Activated CD4-positive, alpha-beta T cell treated with anti-CD3 and anti-CD28 coated beads for 36 hours (primary cell): Measurements from ENCODE around the gene GNG2. TPM values are rescaled to one million over a fixed set of nuclear protein-coding genes. Genes with fewer than 3 reads are reported as not detected.

Experiments used
- ATAC-seq: fragments of 200-7000 bp; cut with Tn5 transposase; one replicate; pipeline ENCODE4 v1.10.0; 2021; ENCODE audit warnings: mild to moderate bottlenecking, moderate library complexity
- CTCF ChIA-PET: fragments of 350-600 bp; sonication (Branson Sonifier 250); formaldehyde crosslinking; loops from one replicate; lab custom pipeline; 2021; ENCODE audit warnings: antibody characterized with exemption; lab: Charles Lee
- POLR2A ChIA-PET: fragments of 350-600 bp; sonication (Branson Sonifier 250); formaldehyde crosslinking; loops from one replicate; lab custom pipeline; 2021; ENCODE audit warnings: antibody characterized with exemption, inconsistent platforms; lab: Charles Lee
- DNase-seq: peaks from one replicate; pipeline ENCODE4 v3.0.0-alpha.2; 2020
- H3K27ac Mint-ChIP-seq: one replicate; pipeline ENCODE4 v1.8.0; 2021; ENCODE audit warnings: mixed read lengths
- H3K27me3 Mint-ChIP-seq: one replicate; pipeline ENCODE4 v1.8.0; 2021; ENCODE audit warnings: mixed read lengths
- H3K36me3 Mint-ChIP-seq: one replicate; pipeline ENCODE4 v1.8.0; 2021; ENCODE audit warnings: low read depth, mixed read lengths
- H3K4me1 Mint-ChIP-seq: one replicate; pipeline ENCODE4 v1.8.0; 2021; ENCODE audit warnings: mixed read lengths
- H3K4me3 Mint-ChIP-seq: one replicate; pipeline ENCODE4 v1.8.0; 2021; ENCODE audit warnings: mild to moderate bottlenecking, moderate library complexity, mixed read lengths
- H3K9me3 Mint-ChIP-seq: one replicate; pipeline ENCODE4 v1.8.0; 2021; ENCODE audit warnings: low read depth, mixed read lengths
- intact Hi-C, 2 experiments: fragments of 100-400 bp; cut with DNase I in 1 of 2; cut with micrococcal nuclease in 1 of 2; formaldehyde crosslinking; loops; one replicate each; pipeline versions ENCODE4 v1.14.2 to v1.15.1; 2022 to 2024; cut with DNase I, micrococcal nuclease
- total RNA-seq, 2 experiments: library from RNA; stranded (reverse); gene quantifications; one replicate each; pipeline ENCODE4 v1.2.3, GENCODE V29; 2021

GNG2 gene
- total RNA-seq, 2 experiments from 2014 or later, result 133 to 136 TPM

- ChIA-PET CTCF (interaction anchor here (1.6 kb wide), 1 partner anchor 9 kb away, joined by 3 read pairs; no protein-coding TSS in a partner anchor), POLR2A (interaction anchor here (0.7 to 1.1 kb wide), 2 partner anchors 8 to 360 kb away, joined by 3 read pairs; no protein-coding TSS in a partner anchor)
- intact Hi-C loops, result no loop called here
- ATAC-seq, result no peak
- peak overlapping the region; percentile 74 for H3K27ac Mint-ChIP-seq
- no peaks in the 10 kb centered on the region for H3K27me3 Mint-ChIP-seq
- no peak for DNase-seq
- no peaks in the 10 kb centered on the region for H3K9me3 Mint-ChIP-seq
- no peak overlapping the region for H3K4me3 Mint-ChIP-seq
- peaks cover 30% of the 10 kb centered on the region for H3K36me3 Mint-ChIP-seq
- H3K4me1 Mint-ChIP-seq, result peaks cover 63% of the 10 kb centered on the region
Measured at GRCh38 chr14:51914310-51914709, 53.9 kb downstream of the GNG2 start.

GRCh38 chr14:51917193-51917592 is 56.8 kb downstream of the GNG2 start:
- CTCF ChIA-PET, result interaction anchor here (0.7 kb wide), 1 partner anchor 1038 kb away, joined by 4 read pairs; no protein-coding TSS in a partner anchor
- POLR2A ChIA-PET, result no interaction called here
- H3K4me1 Mint-ChIP-seq, result peaks cover 61% of the 10 kb centered on the region
- H3K27ac Mint-ChIP-seq, result no peak overlapping the region
- H3K9me3 Mint-ChIP-seq, result no peaks in the 10 kb centered on the region
- no peaks in the 10 kb centered on the region for H3K27me3 Mint-ChIP-seq
- DNase-seq, result no peak
- H3K4me3 Mint-ChIP-seq, result no peak overlapping the region
- peaks cover 31% of the 10 kb centered on the region for H3K36me3 Mint-ChIP-seq
- ATAC-seq, result no peak
- intact Hi-C loops, result no loop called here

- no peak overlapping the region for H3K4me3 Mint-ChIP-seq
- H3K36me3 Mint-ChIP-seq, result peaks cover 24% of the 10 kb centered on the region
- DNase-seq, result no peak
- H3K4me1 Mint-ChIP-seq, result peaks cover 48% of the 10 kb centered on the region
- H3K9me3 Mint-ChIP-seq, result no peaks in the 10 kb centered on the region
- ATAC-seq, result no peak
- no peak overlapping the region for H3K27ac Mint-ChIP-seq
- no peaks in the 10 kb centered on the region for H3K27me3 Mint-ChIP-seq
- ChIA-PET CTCF (interaction anchor here (1.7 kb wide), 1 partner anchor 57 kb away, joined by 6 read pairs; no protein-coding TSS in a partner anchor), POLR2A (no interaction called here)
- intact Hi-C loops, result no loop called here
Measured at GRCh38 chr14:51921026-51921425, 60.6 kb downstream of the GNG2 start.

GRCh38 chr14:51922624-51923023 is 62.2 kb downstream of the GNG2 start:
- DNase-seq (no peak), ATAC-seq (no peak)
- Mint-ChIP-seq H3K27me3 (no peaks in the 10 kb centered on the region), H3K4me1 (peaks cover 47% of the 10 kb centered on the region), H3K4me3 (no peak overlapping the region), H3K27ac (peak overlapping the region; percentile 30), H3K9me3 (no peaks in the 10 kb centered on the region), H3K36me3 (peaks cover 28% of the 10 kb centered on the region)
- CTCF ChIA-PET, result interaction anchor here (0.6 to 1.7 kb wide), 3 partner anchors 11 to 56 kb away, joined by 5 to 6 read pairs (median 6); no protein-coding TSS in a partner anchor
- POLR2A ChIA-PET, result no interaction called here
- intact Hi-C loops, result no loop called here

GRCh38 chr14:51924600-51924999 is 64.2 kb downstream of the GNG2 start:
- H3K9me3 Mint-ChIP-seq, result no peaks in the 10 kb centered on the region
- DNase-seq (no peak), ATAC-seq (no peak)
- H3K4me1 Mint-ChIP-seq, result peaks cover 58% of the 10 kb centered on the region
- ChIA-PET CTCF (interaction anchor here (1.1 kb wide), 3 partner anchors 21 to 54 kb away, joined by 3 to 4 read pairs (median 3); no protein-coding TSS in a partner anchor), POLR2A (no interaction called here)
- H3K27me3 Mint-ChIP-seq, result no peaks in the 10 kb centered on the region
- no peak overlapping the region for H3K4me3 Mint-ChIP-seq
- peaks cover 24% of the 10 kb centered on the region for H3K36me3 Mint-ChIP-seq
- no peak overlapping the region for H3K27ac Mint-ChIP-seq
- intact Hi-C loops, result no loop called here

GRCh38 chr14:51925980-51926379 is 65.6 kb downstream of the GNG2 start:
- Mint-ChIP-seq H3K4me3 (no peak overlapping the region), H3K27ac (no peak overlapping the region), H3K9me3 (peaks cover 2% of the 10 kb centered on the region), H3K4me1 (peaks cover 62% of the 10 kb centered on the region), H3K36me3 (peaks cover 35% of the 10 kb centered on the region), H3K27me3 (no peaks in the 10 kb centered on the region)
- CTCF ChIA-PET, result interaction anchor here (0.7 to 1.3 kb wide), 2 partner anchors 53 to 85 kb away, joined by 3 to 4 read pairs; no protein-coding TSS in a partner anchor
- POLR2A ChIA-PET, result no interaction called here
- ATAC-seq, result no peak
- no peak for DNase-seq
- intact Hi-C loops, result no loop called here

- Mint-ChIP-seq H3K9me3 (peaks cover 2% of the 10 kb centered on the region), H3K27me3 (no peaks in the 10 kb centered on the region), H3K4me3 (no peak overlapping the region), H3K36me3 (peaks cover 38% of the 10 kb centered on the region), H3K27ac (no peak overlapping the region), H3K4me1 (peaks cover 62% of the 10 kb centered on the region)
- ChIA-PET CTCF (interaction anchor here (0.7 to 1.3 kb wide), 2 partner anchors 52 to 86 kb away, joined by 3 to 4 read pairs; no protein-coding TSS in a partner anchor), POLR2A (no interaction called here)
- intact Hi-C loops, result no loop called here
- ATAC-seq (no peak), DNase-seq (no peak)
Measured at GRCh38 chr14:51926449-51926848, 66.0 kb downstream of the GNG2 start.

GRCh38 chr14:51928568-51928967 is 68.2 kb downstream of the GNG2 start:
- Mint-ChIP-seq H3K4me1 (peaks cover 64% of the 10 kb centered on the region), H3K27ac (no peak overlapping the region), H3K36me3 (peaks cover 49% of the 10 kb centered on the region), H3K4me3 (no peak overlapping the region), H3K27me3 (no peaks in the 10 kb centered on the region), H3K9me3 (peaks cover 2% of the 10 kb centered on the region)
- ChIA-PET CTCF (interaction anchor here (0.8 to 1.2 kb wide), 2 partner anchors 34 to 51 kb away, joined by 3 read pairs; no protein-coding TSS in a partner anchor), POLR2A (no interaction called here)
- ATAC-seq, result no peak
- intact Hi-C loops, result no loop called here
- no peak for DNase-seq

- ChIA-PET CTCF (interaction anchor here (0.8 kb wide), 1 partner anchor 34 kb away, joined by 3 read pairs; no protein-coding TSS in a partner anchor), POLR2A (no interaction called here)
- H3K36me3 Mint-ChIP-seq, result peaks cover 52% of the 10 kb centered on the region
- H3K27me3 Mint-ChIP-seq, result no peaks in the 10 kb centered on the region
- H3K4me3 Mint-ChIP-seq, result no peak overlapping the region
- H3K9me3 Mint-ChIP-seq, result peaks cover 2% of the 10 kb centered on the region
- ATAC-seq (no peak), DNase-seq (no peak)
- peaks cover 63% of the 10 kb centered on the region for H3K4me1 Mint-ChIP-seq
- no peak overlapping the region for H3K27ac Mint-ChIP-seq
- intact Hi-C loops, result no loop called here
Measured at GRCh38 chr14:51929166-51929565, 68.8 kb downstream of the GNG2 start.

- Mint-ChIP-seq H3K27me3 (no peaks in the 10 kb centered on the region), H3K4me1 (peaks cover 66% of the 10 kb centered on the region), H3K36me3 (peaks cover 54% of the 10 kb centered on the region), H3K4me3 (no peak overlapping the region), H3K9me3 (peaks cover 2% of the 10 kb centered on the region), H3K27ac (peak overlapping the region; percentile 91)
- CTCF ChIA-PET, result interaction anchor here (0.6 to 0.8 kb wide), 2 partner anchors 71 to 90 kb away, joined by 3 to 5 read pairs; no protein-coding TSS in a partner anchor
- ATAC-seq, result peak; percentile 40
- DNase-seq, result no peak
- intact Hi-C loops, result loop anchor here in 1 of 2 experiments (1.0 kb wide), 1 partner anchor 83 kb away; no protein-coding TSS in a partner anchor
- POLR2A ChIA-PET, result no interaction called here
Measured at GRCh38 chr14:51929910-51930682, 69.7 kb downstream of the GNG2 start.

GRCh38 chr14:51931308-51931707 is 70.9 kb downstream of the GNG2 start:
- Mint-ChIP-seq H3K36me3 (peaks cover 51% of the 10 kb centered on the region), H3K4me1 (peaks cover 68% of the 10 kb centered on the region), H3K9me3 (peaks cover 2% of the 10 kb centered on the region), H3K4me3 (no peak overlapping the region), H3K27ac (peak overlapping the region; percentile 91), H3K27me3 (no peaks in the 10 kb centered on the region)
- ATAC-seq, result peak; percentile 75
- CTCF ChIA-PET, result no interaction called here
- no peak for DNase-seq
- intact Hi-C loops, result no loop called here
- POLR2A ChIA-PET, result no interaction called here
